ENCODE data around the gene SMPD4. TPM values are rescaled to one million over a fixed set of nuclear protein-coding genes. Genes with fewer than 3 reads are reported as not detected.
"Not testable (repeated sequence)": the region's sequence is repeated elsewhere in the genome, so short reads cannot be mapped to it uniquely, and the experiment has no call there.

The SMPD4 gene
- total RNA-seq, 1 donor from 2014 or later, result 26.7 TPM

- Histone ChIP-seq H3K27ac (replicated peaks) (no peak within 1 kb of the TSS), H3K9me3 (replicated peaks) (no peaks in the 10 kb centered on the region), H3K27me3 (ENCODE audit: low read depth) (no peaks in the 10 kb centered on the region), H3K4me3 (no peak within 1 kb of the TSS), H3K4me1 (peaks cover 6% of the 10 kb centered on the region), H3K36me3 (no peaks in the 10 kb centered on the region)
- no peak for TF ChIP-seq CTCF (IDR thresholded peaks at IDR 0.05; ENCODE audit: borderline replicate concordance)
- intact Hi-C loops (cut with micrococcal nuclease), result no loop called here
- DNase-seq, result no peak
Measured at GRCh38 chr2:130198343-130198742, 16.9 kb upstream of the SMPD4 start, which contains the start of gene TUBA3E. Gene TUBA3E, minus strand, starts transcription at chr2:130198439. Its CDS starts 79 bp downstream, at chr2:130198360.

GRCh38 chr2:130196052-130196451, 14.7 kb upstream of the SMPD4 start:
- H3K27me3 ChIP-seq (ENCODE audit: low read depth); H3K9me3 ChIP-seq (replicated peaks); H3K4me1 ChIP-seq; H3K36me3 ChIP-seq; intact Hi-C loops (cut with micrococcal nuclease): not testable (repeated sequence)
- DNase-seq, result peak; percentile 30
- peak overlapping the region; percentile 93 for H3K27ac ChIP-seq (replicated peaks)
- peak overlapping the region; percentile 40 for H3K4me3 ChIP-seq

GRCh38 chr2:130195089-130195635, 13.8 kb upstream of the SMPD4 start:
- H3K4me1 ChIP-seq; H3K36me3 ChIP-seq; H3K9me3 ChIP-seq (replicated peaks); intact Hi-C loops (cut with micrococcal nuclease); H3K27me3 ChIP-seq (ENCODE audit: low read depth): not testable (repeated sequence)
- Histone ChIP-seq H3K4me3 (peak overlapping the region; percentile 57), H3K27ac (replicated peaks) (peak overlapping the region; percentile 93)
- DNase-seq, result peak; percentile 25

- DNase-seq; H3K4me1 ChIP-seq; intact Hi-C loops (cut with micrococcal nuclease); H3K9me3 ChIP-seq (replicated peaks); H3K36me3 ChIP-seq; H3K27ac ChIP-seq (replicated peaks); H3K27me3 ChIP-seq (ENCODE audit: low read depth): not testable (repeated sequence)
- peak overlapping the region; percentile 57 for H3K4me3 ChIP-seq
Measured at GRCh38 chr2:130193824-130194223, 12.4 kb upstream of the SMPD4 start.

GRCh38 chr2:130192451-130192850, 11.0 kb upstream of the SMPD4 start:
- H3K27ac ChIP-seq (replicated peaks); H3K4me1 ChIP-seq; intact Hi-C loops (cut with micrococcal nuclease); DNase-seq; H3K27me3 ChIP-seq (ENCODE audit: low read depth); H3K36me3 ChIP-seq; H3K9me3 ChIP-seq (replicated peaks): not testable (repeated sequence)
- H3K4me3 ChIP-seq, result peak overlapping the region; percentile 57

- H3K36me3 ChIP-seq; H3K9me3 ChIP-seq (replicated peaks); DNase-seq; H3K4me1 ChIP-seq; H3K4me3 ChIP-seq; intact Hi-C loops (cut with micrococcal nuclease); H3K27me3 ChIP-seq (ENCODE audit: low read depth); H3K27ac ChIP-seq (replicated peaks): not testable (repeated sequence)
Measured at GRCh38 chr2:130191319-130191718, 9.9 kb upstream of the SMPD4 start.

- H3K36me3 ChIP-seq, result peaks cover 10% of the 10 kb centered on the region
- no peaks in the 10 kb centered on the region for H3K9me3 ChIP-seq (replicated peaks)
- H3K4me3 ChIP-seq, result no peak overlapping the region
- intact Hi-C loops (cut with micrococcal nuclease), result no loop called here
- H3K27me3 ChIP-seq (ENCODE audit: low read depth), result no peaks in the 10 kb centered on the region
- no peak for DNase-seq
- H3K4me1 ChIP-seq, result peaks cover 5% of the 10 kb centered on the region
- TF ChIP-seq CTCF (IDR thresholded peaks at IDR 0.05; ENCODE audit: borderline replicate concordance), result no peak
- H3K27ac ChIP-seq (replicated peaks), result no peak overlapping the region
Measured at GRCh38 chr2:130190237-130190636, 8.8 kb upstream of the SMPD4 start.

- DNase-seq; intact Hi-C loops (cut with micrococcal nuclease); H3K9me3 ChIP-seq (replicated peaks); H3K27me3 ChIP-seq (ENCODE audit: low read depth); H3K36me3 ChIP-seq; H3K4me3 ChIP-seq; H3K27ac ChIP-seq (replicated peaks): not testable (repeated sequence)
- peaks cover 12% of the 10 kb centered on the region for H3K4me1 ChIP-seq
Measured at GRCh38 chr2:130188958-130189357, 7.6 kb upstream of the SMPD4 start.

- DNase-seq; H3K27ac ChIP-seq (replicated peaks); H3K9me3 ChIP-seq (replicated peaks); intact Hi-C loops (cut with micrococcal nuclease); H3K4me3 ChIP-seq; H3K36me3 ChIP-seq; H3K27me3 ChIP-seq (ENCODE audit: low read depth): not testable (repeated sequence)
- peaks cover 20% of the 10 kb centered on the region for H3K4me1 ChIP-seq
Measured at GRCh38 chr2:130187859-130188792, 6.7 kb upstream of the SMPD4 start.

All from left ventricle myocardium inferior (tissue), 1 donor.